22Rv1 (cell line): ENCODE data around the gene HNRNPF.

Experiments
- ZFX ChIP-seq: fragments of 450-650 bp; IDR thresholded peaks from 2 replicates; pipeline ENCODE4 v1.6.1; 2017; ENCODE audit warnings: antibody characterized with exemption, borderline replicate concordance
- TF ChIP-seq, protein P1 (sequence below): fragments of 450-650 bp; IDR thresholded peaks from 2 replicates; pipeline ENCODE4 v1.5.1; 2017; ENCODE audit warnings: mild to moderate bottlenecking

DNA sequence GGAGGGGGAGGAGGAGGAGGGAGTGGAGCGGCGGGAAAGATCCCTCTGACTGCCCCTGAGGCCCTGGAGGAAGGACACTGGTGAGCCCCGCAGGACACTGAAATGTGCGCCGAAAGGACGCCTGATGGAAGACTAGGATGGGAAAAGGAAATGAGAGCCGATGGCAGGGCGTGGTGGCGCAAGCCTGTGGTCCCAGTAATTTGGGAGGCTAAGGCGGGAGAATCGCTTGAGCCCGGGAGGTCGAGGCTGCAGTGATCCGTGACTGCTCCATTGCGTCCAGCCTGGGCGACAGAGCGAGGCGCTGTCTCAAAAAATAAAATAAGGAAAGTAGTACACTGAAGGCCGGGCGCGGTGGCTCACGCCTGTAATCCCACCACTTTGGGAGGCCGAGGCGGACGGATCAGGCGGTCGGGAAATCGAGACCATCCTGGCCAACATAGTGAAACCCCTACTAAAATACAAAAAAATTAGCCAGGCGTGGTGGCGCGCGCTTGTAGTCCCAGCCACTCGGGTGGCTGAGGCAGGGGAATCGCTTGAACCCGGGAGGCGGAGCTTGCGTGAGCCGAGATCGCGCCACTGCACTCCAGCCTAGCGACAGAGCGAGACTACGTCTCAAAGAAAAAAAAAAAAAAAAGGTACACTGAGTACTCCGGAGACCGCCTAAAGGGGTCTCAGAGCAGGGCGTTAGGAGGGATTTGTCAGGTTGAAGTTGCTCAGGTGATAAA lies 561 bp upstream of the HNRNPF start:
- TF ChIP-seq, protein P1, sequence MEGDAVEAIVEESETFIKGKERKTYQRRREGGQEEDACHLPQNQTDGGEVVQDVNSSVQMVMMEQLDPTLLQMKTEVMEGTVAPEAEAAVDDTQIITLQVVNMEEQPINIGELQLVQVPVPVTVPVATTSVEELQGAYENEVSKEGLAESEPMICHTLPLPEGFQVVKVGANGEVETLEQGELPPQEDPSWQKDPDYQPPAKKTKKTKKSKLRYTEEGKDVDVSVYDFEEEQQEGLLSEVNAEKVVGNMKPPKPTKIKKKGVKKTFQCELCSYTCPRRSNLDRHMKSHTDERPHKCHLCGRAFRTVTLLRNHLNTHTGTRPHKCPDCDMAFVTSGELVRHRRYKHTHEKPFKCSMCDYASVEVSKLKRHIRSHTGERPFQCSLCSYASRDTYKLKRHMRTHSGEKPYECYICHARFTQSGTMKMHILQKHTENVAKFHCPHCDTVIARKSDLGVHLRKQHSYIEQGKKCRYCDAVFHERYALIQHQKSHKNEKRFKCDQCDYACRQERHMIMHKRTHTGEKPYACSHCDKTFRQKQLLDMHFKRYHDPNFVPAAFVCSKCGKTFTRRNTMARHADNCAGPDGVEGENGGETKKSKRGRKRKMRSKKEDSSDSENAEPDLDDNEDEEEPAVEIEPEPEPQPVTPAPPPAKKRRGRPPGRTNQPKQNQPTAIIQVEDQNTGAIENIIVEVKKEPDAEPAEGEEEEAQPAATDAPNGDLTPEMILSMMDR: no peak
- no peak for TF ChIP-seq ZFX
